Psoas muscle (tissue), 8 donors: ENCODE measurements around the gene CNGB1. TPM values are rescaled to one million over a fixed set of nuclear protein-coding genes. Genes with fewer than 3 reads are reported as not detected.

ENCODE experiments used
- ATAC-seq, 4 donors: fragments of 200-7000 bp; cut with Tn5 transposase; one replicate each; pipeline ENCODE4 v1.9.1; 2020; ENCODE audit warnings: moderate library complexity in 3 of 4, mild to moderate bottlenecking in 2 of 4
- DNase-seq, 2 donors: peaks; one replicate each; pipeline ENCODE4 v3.0.0-alpha.2; 2020
- H3K27ac ChIP-seq: fragments of 200-600 bp; one replicate; pipeline ENCODE4 v1.8.0; 2022
- H3K27me3 ChIP-seq, 3 donors: fragments of 200-600 bp in 1 of 3; one replicate each; pipeline versions ENCODE4 v1.6.1 to v1.8.0; 2013 to 2022; ENCODE audit warnings: low read length in 2 of 3, mild to moderate bottlenecking in 2 of 3, moderate library complexity in 1 of 3; ENCODE audit not compliant: insufficient read depth in 3 of 3
- H3K36me3 ChIP-seq, 2 donors: fragments of 200-600 bp in 1 of 2; one replicate each; pipeline versions ENCODE4 v1.6.1 to v1.8.0; 2013 to 2022; ENCODE audit warnings: low read depth in 1 of 2, mild to moderate bottlenecking in 1 of 2, moderate library complexity in 1 of 2; ENCODE audit not compliant: insufficient read depth in 1 of 2
- H3K4me1 ChIP-seq: fragments of 200-600 bp; one replicate; pipeline ENCODE4 v1.8.0; 2022
- H3K4me3 ChIP-seq: fragments of 200-600 bp; one replicate; pipeline ENCODE4 v1.8.0; 2022; ENCODE audit warnings: mild to moderate bottlenecking
- H3K9me3 ChIP-seq: fragments of 200-600 bp; one replicate; pipeline ENCODE4 v1.8.0; 2022
- WGBS, 3 donors: extraction: QIAGEN DNeasy Blood & Tissue Kit; methylation state at CpG; one replicate each; pipeline versions ENCODE4 v1.1.6 to v1.1.7; 2013; 5-methylcytosine and 5-hydroxymethylcytosine counted together
- intact Hi-C, 2 donors: fragments of 100-400 bp; cut with DNase I; formaldehyde crosslinking; loops; one replicate each; pipeline versions ENCODE4 v1.11.0 to v1.14.2; 2022
- polyA plus RNA-seq, 3 donors: library from polyadenylated mRNA; stranded (reverse); fragments of 200-250 nt; gene quantifications; one replicate each; pipeline ENCODE4 v1.2.3, GENCODE V29; 2013
- total RNA-seq, 4 donors: library from RNA; stranded (reverse); fragmentation: NEBNext Ultra II Directional in 2 of 4; extraction: Animal tissue kit (Norgen Biotek cat#: 25700) in 2 of 4; gene quantifications; one replicate each; pipeline versions ENCODE4 v1.2.1 to v1.2.4, GENCODE V29; 2021 to 2023
- TF ChIP-seq, protein P1 (sequence below): fragments of 200-600 bp; IDR thresholded peaks from one replicate; pipeline ENCODE4 v1.8.0; 2022; ENCODE audit warnings: antibody characterized with exemption
- donor health status: healthy with polysubstance abuse.
- donor health status: DM: no; HTN: no; CAD: no; lungs with moderate emphysema.
- donor health status: Bipolar disorder and iron deficiency.
- donor health status: healthy.
- donor health status: DM: yes; HTN: yes; CAD: no.
- donor health status: DM: no; HTN: no; CAD: no.
- donor health status: DM: no; HTN: no; CAD: no.
- donor health status: DM: yes; HTN: yes; CAD: no.

CNGB1 gene
- total and polyA plus RNA-seq, 7 donors = not detected

DNA sequence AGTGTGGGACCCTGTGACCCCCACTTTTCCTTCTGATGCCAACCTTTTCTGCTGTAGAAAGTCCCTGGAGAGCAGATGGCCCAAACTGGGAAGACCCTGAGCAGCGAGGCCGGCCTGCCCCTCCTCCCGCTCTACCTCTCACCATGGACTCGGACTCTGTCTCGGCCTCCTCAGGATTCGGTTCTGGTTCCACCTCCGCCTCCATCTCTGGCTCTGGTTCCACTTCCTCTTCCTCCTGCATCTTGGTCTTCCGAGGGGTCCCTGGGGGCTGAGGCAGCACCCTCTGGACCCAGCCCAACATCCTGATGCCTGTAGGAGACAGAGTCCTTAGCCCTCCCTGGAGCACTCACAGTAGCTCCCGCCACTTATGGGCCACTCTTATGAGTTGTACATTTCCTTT lies 3.9 kb downstream of the CNGB1 start:
- Histone ChIP-seq H3K27ac (no peak overlapping the region), H3K27me3 (peaks cover 0 to 1% (median 0%) of the 10 kb centered on the region in 3 donors), H3K9me3 (no peaks in the 10 kb centered on the region), H3K4me1 (no peaks in the 10 kb centered on the region), H3K4me3 (no peak overlapping the region), H3K36me3 (no peaks in the 10 kb centered on the region)
- TF ChIP-seq, protein P1, sequence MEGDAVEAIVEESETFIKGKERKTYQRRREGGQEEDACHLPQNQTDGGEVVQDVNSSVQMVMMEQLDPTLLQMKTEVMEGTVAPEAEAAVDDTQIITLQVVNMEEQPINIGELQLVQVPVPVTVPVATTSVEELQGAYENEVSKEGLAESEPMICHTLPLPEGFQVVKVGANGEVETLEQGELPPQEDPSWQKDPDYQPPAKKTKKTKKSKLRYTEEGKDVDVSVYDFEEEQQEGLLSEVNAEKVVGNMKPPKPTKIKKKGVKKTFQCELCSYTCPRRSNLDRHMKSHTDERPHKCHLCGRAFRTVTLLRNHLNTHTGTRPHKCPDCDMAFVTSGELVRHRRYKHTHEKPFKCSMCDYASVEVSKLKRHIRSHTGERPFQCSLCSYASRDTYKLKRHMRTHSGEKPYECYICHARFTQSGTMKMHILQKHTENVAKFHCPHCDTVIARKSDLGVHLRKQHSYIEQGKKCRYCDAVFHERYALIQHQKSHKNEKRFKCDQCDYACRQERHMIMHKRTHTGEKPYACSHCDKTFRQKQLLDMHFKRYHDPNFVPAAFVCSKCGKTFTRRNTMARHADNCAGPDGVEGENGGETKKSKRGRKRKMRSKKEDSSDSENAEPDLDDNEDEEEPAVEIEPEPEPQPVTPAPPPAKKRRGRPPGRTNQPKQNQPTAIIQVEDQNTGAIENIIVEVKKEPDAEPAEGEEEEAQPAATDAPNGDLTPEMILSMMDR = no peak
- intact Hi-C loops = no loop called here
- DNase-seq (no peak), ATAC-seq (no peak)
- WGBS, 3 donors = 81 to 88% (median 84%) methylated on average over 9 of the region's 9 CpGs

DNA sequence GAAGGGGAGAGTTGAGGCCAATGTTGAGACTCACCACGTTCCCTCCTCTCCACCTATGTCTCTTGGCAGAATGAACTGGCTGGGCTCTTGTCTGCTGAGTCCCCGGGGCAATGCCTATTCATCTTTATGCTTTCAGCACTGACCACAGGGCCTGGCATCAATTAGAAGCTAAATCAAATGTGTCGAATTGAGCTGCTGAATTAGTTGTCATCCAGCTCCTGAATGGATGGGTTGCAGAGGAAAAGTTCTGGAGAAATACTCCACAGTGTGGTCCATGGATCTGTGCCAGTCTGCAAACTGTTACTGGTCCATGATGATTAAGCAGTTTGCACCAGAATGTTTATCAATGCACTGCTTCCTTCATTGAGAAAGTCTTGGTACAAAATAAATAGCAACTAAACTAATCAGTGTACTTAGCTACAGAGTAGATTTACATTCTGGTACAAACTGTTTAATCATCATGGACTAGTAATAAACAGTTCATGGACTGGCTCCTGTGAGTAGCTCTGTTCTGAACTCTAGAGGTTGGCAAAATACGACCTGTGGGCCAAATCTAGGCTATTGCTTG lies 4.6 kb downstream of the CNGB1 start:
- no peaks in the 10 kb centered on the region for H3K36me3 ChIP-seq
- H3K27me3 ChIP-seq = peaks cover 0 to 1% (median 0%) of the 10 kb centered on the region in 3 donors
- no peaks in the 10 kb centered on the region for H3K9me3 ChIP-seq
- no peak overlapping the region for H3K27ac ChIP-seq
- H3K4me3 ChIP-seq = no peak overlapping the region
- TF ChIP-seq, protein P1 = no peak
- no peaks in the 10 kb centered on the region for H3K4me1 ChIP-seq
- 31 to 36% (median 33%) methylated on average over 4 of the region's 4 CpGs for WGBS, 3 donors
- intact Hi-C loops = no loop called here
- no peak for ATAC-seq
- DNase-seq = no peak

DNA sequence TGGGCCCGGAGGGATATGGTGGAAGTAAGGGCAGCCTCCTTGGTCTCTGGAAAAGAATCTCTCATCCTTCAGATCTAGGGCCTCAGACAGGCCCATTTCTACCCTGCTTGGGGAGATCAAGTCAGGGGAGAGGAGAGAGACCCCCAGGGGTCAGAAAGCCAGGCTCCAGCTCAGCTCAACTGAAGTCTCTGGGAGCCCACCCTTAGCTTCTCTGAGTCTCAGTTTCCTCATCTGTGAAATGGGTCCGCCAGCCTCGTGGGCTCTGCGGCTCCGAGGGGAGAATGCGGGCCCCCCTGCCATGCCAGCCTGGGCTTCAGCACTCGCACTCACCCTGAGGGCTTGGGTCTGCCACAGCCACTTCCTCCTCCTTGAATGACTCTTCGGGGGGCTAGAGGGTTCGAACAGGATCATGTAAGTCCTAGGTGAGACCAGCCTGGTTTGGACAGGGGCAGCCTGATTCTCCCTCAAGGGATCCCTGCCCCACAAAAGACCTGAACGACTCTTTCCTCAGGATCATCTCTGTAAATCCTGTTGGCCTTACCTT lies 6.7 kb downstream of the CNGB1 start:
- 75 to 84% (median 83%) methylated on average over 10 of the region's 10 CpGs for WGBS, 3 donors
- intact Hi-C loops = no loop called here
- no peak overlapping the region for H3K27ac ChIP-seq
- H3K9me3 ChIP-seq = no peaks in the 10 kb centered on the region
- peaks cover 0 to 1% (median 0%) of the 10 kb centered on the region in 3 donors for H3K27me3 ChIP-seq
- no peak overlapping the region for H3K4me3 ChIP-seq
- TF ChIP-seq, protein P1 = no peak
- H3K4me1 ChIP-seq = no peaks in the 10 kb centered on the region
- ATAC-seq (no peak), DNase-seq (no peak)
- no peaks in the 10 kb centered on the region for H3K36me3 ChIP-seq

DNA sequence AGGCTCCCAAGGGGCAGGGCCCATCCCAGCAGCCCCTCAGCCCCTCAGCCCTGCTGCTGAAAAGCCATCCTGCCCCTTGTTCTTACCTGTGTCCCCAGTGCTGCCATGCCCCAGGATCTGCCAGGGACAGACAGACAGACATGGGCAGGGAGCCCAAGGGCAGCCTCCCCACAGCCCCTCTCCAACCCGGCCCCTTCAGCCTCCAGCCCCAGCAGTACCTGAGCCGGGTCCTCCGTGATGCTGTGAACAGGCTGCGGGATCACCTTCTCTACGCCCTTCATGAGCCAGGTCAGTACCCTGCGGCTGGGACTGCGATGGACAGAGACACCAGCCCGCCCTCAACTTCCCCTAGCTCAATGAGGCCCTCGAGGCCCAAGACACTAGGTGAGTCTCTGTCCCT lies 8.2 kb downstream of the CNGB1 start:
- H3K27ac ChIP-seq = no peak overlapping the region
- H3K36me3 ChIP-seq = no peaks in the 10 kb centered on the region
- H3K4me1 ChIP-seq = no peaks in the 10 kb centered on the region
- TF ChIP-seq, protein P1 = no peak
- peaks cover 0 to 1% (median 0%) of the 10 kb centered on the region in 3 donors for H3K27me3 ChIP-seq
- intact Hi-C loops = no loop called here
- DNase-seq (no peak), ATAC-seq (no peak)
- WGBS, 3 donors = 74 to 85% (median 77%) methylated on average over 9 of the region's 9 CpGs
- no peak overlapping the region for H3K4me3 ChIP-seq
- no peaks in the 10 kb centered on the region for H3K9me3 ChIP-seq

DNA sequence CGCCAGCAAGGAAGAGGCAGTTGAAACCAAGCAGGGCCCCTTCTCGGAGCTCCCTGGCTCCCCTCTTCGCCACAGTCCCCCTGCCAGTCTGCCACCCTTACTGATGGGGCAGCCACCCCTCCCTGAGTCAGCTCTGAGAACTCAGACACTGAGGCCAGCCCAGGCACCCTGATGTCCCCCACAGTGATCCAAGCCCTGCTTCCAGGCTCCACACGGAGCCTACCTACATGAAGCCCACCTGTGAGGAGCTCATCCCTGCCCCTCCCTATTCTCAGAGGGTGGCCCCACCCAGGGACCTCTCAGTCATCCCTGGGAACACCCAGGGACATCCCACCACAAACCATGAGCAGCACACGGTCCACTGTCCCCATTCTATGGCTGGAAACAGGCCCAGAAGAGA lies 8.9 kb downstream of the CNGB1 start:
- Histone ChIP-seq H3K9me3 (no peaks in the 10 kb centered on the region), H3K4me3 (no peak overlapping the region), H3K27me3 (peaks cover 0 to 1% (median 0%) of the 10 kb centered on the region in 3 donors), H3K4me1 (no peaks in the 10 kb centered on the region), H3K27ac (no peak overlapping the region), H3K36me3 (no peaks in the 10 kb centered on the region)
- TF ChIP-seq, protein P1 = no peak
- intact Hi-C loops = no loop called here
- DNase-seq (no peak), ATAC-seq (no peak)
- WGBS, 3 donors = 59 to 61% (median 60%) methylated on average over 5 of the region's 5 CpGs
